ENCODE data around the gene RALB. TPM values are rescaled to one million over a fixed set of nuclear protein-coding genes. Genes with fewer than 3 reads are reported as not detected.

RALB gene
- total RNA-seq, 4 donors from 2014 or later = 18.9 to 81.0 (median 59.4) TPM

- in situ Hi-C loops (cut with MboI; ENCODE audit: low pct_ligation_motif_present in 1 of 4, low pct_unique_long_range_greater_than_20kb in 1 of 4, low sequenced_read_pairs in 3 of 4) = loop anchor here in 1 of 4 donors (10.0 kb wide), 1 partner anchor 342 kb away; no protein-coding TSS in a partner anchor
- no peak overlapping the region for H3K4me3 ChIP-seq
- H3K27ac ChIP-seq = no peak overlapping the region
- peaks cover 7% of the 10 kb centered on the region for H3K27me3 ChIP-seq
- DNase-seq = no peak
- intact Hi-C loops (cut with DNase I; ENCODE audit: low total_unique reads) = no loop called here
- peaks cover 0 to 4% of the 10 kb centered on the region in 2 donors for H3K9me3 ChIP-seq
- no peaks in the 10 kb centered on the region for H3K4me1 ChIP-seq
- 87% methylated on average over 6 of the region's 6 CpGs; no CpG with 5 or more reads in 1 of the 2 donors for WGBS, 2 donors (ENCODE audit: low coverage in 1 of 2)
- no peaks in the 10 kb centered on the region for H3K36me3 ChIP-seq
- TF ChIP-seq POLR2AphosphoS5 (IDR thresholded peaks at IDR 0.05) = no peak
- no peak for TF ChIP-seq POLR2A (IDR thresholded peaks at IDR 0.05)
- TF ChIP-seq, protein P1, sequence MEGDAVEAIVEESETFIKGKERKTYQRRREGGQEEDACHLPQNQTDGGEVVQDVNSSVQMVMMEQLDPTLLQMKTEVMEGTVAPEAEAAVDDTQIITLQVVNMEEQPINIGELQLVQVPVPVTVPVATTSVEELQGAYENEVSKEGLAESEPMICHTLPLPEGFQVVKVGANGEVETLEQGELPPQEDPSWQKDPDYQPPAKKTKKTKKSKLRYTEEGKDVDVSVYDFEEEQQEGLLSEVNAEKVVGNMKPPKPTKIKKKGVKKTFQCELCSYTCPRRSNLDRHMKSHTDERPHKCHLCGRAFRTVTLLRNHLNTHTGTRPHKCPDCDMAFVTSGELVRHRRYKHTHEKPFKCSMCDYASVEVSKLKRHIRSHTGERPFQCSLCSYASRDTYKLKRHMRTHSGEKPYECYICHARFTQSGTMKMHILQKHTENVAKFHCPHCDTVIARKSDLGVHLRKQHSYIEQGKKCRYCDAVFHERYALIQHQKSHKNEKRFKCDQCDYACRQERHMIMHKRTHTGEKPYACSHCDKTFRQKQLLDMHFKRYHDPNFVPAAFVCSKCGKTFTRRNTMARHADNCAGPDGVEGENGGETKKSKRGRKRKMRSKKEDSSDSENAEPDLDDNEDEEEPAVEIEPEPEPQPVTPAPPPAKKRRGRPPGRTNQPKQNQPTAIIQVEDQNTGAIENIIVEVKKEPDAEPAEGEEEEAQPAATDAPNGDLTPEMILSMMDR (IDR thresholded peaks at IDR 0.05) = no peak
- TF ChIP-seq EP300 (IDR thresholded peaks at IDR 0.05; ENCODE audit: low read depth) = no peak
Measured at GRCh38 chr2:120332384-120332783, 79.7 kb downstream of the RALB start.

- in situ Hi-C loops (cut with MboI; ENCODE audit: low pct_ligation_motif_present in 1 of 4, low pct_unique_long_range_greater_than_20kb in 1 of 4, low sequenced_read_pairs in 3 of 4) (loop anchor here in 1 of 4 donors (10.0 kb wide), 1 partner anchor 341 kb away; no protein-coding TSS in a partner anchor), intact Hi-C loops (cut with DNase I; ENCODE audit: low total_unique reads) (no loop called here)
- no peak overlapping the region for H3K4me3 ChIP-seq
- DNase-seq = no peak
- no peaks in the 10 kb centered on the region for H3K4me1 ChIP-seq
- 94 to 100% methylated on average over 1 of the region's 1 CpG for WGBS, 2 donors (ENCODE audit: low coverage in 1 of 2)
- peaks cover 16% of the 10 kb centered on the region for H3K27me3 ChIP-seq
- TF ChIP-seq, protein P1 (IDR thresholded peaks at IDR 0.05) = no peak
- TF ChIP-seq POLR2A (IDR thresholded peaks at IDR 0.05) (no peak), EP300 (IDR thresholded peaks at IDR 0.05; ENCODE audit: low read depth) (no peak), POLR2AphosphoS5 (IDR thresholded peaks at IDR 0.05) (no peak)
- H3K36me3 ChIP-seq = no peaks in the 10 kb centered on the region
- H3K27ac ChIP-seq = no peak overlapping the region
- H3K9me3 ChIP-seq = peaks cover 0 to 4% of the 10 kb centered on the region in 2 donors
Measured at GRCh38 chr2:120334068-120334467, 81.4 kb downstream of the RALB start.

DNA sequence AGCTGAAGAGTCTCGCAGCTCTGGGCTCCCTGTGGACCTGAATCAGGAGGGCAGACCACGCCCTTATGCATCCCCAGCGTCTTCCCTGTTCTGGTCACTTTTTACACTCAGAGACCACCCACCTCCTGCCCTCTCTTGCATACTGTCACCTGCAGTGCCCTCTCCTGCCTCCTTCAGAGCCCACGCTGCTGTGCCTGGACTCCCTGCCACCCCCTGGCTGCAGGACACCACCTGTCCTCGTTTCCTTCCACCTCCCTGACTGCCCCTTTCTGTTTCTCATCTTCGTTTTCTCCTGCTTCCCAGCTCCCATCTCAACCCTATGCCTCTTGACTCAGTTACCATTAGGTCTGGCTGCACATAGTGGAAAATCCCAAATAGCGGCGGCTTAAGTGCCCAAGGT lies 84.1 kb downstream of the RALB start:
- Histone ChIP-seq H3K9me3 (peaks cover 0 to 4% of the 10 kb centered on the region in 2 donors), H3K4me1 (no peaks in the 10 kb centered on the region), H3K4me3 (no peak overlapping the region), H3K27ac (no peak overlapping the region), H3K27me3 (peaks cover 42% of the 10 kb centered on the region), H3K36me3 (no peaks in the 10 kb centered on the region)
- no peak for DNase-seq
- intact Hi-C loops (cut with DNase I; ENCODE audit: low total_unique reads) = no loop called here
- no peak for TF ChIP-seq POLR2A (IDR thresholded peaks at IDR 0.05)
- no peak for TF ChIP-seq EP300 (IDR thresholded peaks at IDR 0.05; ENCODE audit: low read depth)
- TF ChIP-seq, protein P1 (IDR thresholded peaks at IDR 0.05) = no peak
- TF ChIP-seq POLR2AphosphoS5 (IDR thresholded peaks at IDR 0.05) = no peak
- in situ Hi-C loops (cut with MboI; ENCODE audit: low pct_ligation_motif_present in 1 of 4, low pct_unique_long_range_greater_than_20kb in 1 of 4, low sequenced_read_pairs in 3 of 4) = loop anchor here in 1 of 4 donors (10.0 kb wide), 1 partner anchor 338 kb away; no protein-coding TSS in a partner anchor
- 50 to 83% methylated on average over 1 to 8 of the region's 8 CpGs for WGBS, 2 donors (ENCODE audit: low coverage in 1 of 2)

DNA sequence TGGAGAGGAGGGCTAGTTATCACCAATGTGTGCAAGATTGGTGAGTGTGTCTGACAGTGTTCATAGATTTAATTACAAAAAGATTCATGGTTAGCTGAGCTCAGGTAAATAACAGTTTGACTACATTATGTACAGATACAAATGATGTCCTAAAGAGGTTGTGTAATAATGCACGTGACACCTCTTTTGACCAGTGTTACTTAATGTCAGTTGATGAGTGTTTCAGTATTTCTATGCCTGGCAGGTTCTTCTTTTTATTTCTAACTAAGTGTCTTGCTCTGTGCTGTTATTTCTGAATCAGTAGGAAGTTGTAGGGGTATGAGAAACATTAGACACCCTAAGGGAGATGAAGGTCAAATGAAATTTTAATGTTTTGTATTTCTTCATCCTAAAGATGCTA lies 85.4 kb downstream of the RALB start:
- Histone ChIP-seq H3K4me1 (peaks cover 0 to 2% (median 1%) of the 10 kb centered on the region in 4 donors), H3K27me3 (peaks cover 54% of the 10 kb centered on the region), H3K9me3 (peaks cover 0 to 4% of the 10 kb centered on the region in 2 donors), H3K4me3 (no peak overlapping the region), H3K36me3 (no peaks in the 10 kb centered on the region), H3K27ac (no peak overlapping the region)
- intact Hi-C loops (cut with DNase I; ENCODE audit: low total_unique reads) (no loop called here), in situ Hi-C loops (cut with MboI; ENCODE audit: low pct_ligation_motif_present in 1 of 4, low pct_unique_long_range_greater_than_20kb in 1 of 4, low sequenced_read_pairs in 3 of 4) (loop anchor here in 1 of 4 donors (10.0 kb wide), 1 partner anchor 337 kb away; no protein-coding TSS in a partner anchor)
- WGBS, 2 donors (ENCODE audit: low coverage in 1 of 2) = 55 to 100% methylated on average over 1 of the region's 1 CpG
- TF ChIP-seq, protein P1 (IDR thresholded peaks at IDR 0.05) = no peak
- TF ChIP-seq POLR2AphosphoS5 (IDR thresholded peaks at IDR 0.05) = no peak
- no peak for TF ChIP-seq EP300 (IDR thresholded peaks at IDR 0.05; ENCODE audit: low read depth)
- TF ChIP-seq POLR2A (IDR thresholded peaks at IDR 0.05) = no peak
- DNase-seq = no peak

Data from transverse colon (tissue), 4 donors.